NB4 (cell line): ENCODE results near the gene TNFAIP2.

ENCODE experiments used
- CTCF ChIP-seq: IDR thresholded peaks from one replicate; pipeline ENCODE4 v1.5.1; 2012; ENCODE audit warnings: low read depth, low read length
- MYC ChIP-seq: IDR thresholded peaks from 2 replicates; pipeline ENCODE4 v1.6.1; 2011; ENCODE audit warnings: low read depth, low read length
- POLR2A ChIP-seq: IDR thresholded peaks from 2 replicates; pipeline ENCODE4 v1.6.1; 2011; ENCODE audit warnings: mild to moderate bottlenecking; ENCODE audit not compliant: insufficient read length; ENCODE audit errors: extremely low read depth

- no peak for TF ChIP-seq CTCF
- TF ChIP-seq MYC = no peak
- TF ChIP-seq POLR2A = no peak
Measured at GRCh38 chr14:103127861-103128598, 4.8 kb downstream of the TNFAIP2 start.
